Liver (tissue), 9 donors: ENCODE measurements around the gene DIP2C. TPM values are rescaled to one million over a fixed set of nuclear protein-coding genes. Genes with fewer than 3 reads are reported as not detected.
A peak's percentile ranks its signal among the peaks of the same experiment; 100 is the strongest.
"Not testable (repeated sequence)": the region's sequence is repeated elsewhere in the genome, so short reads cannot be mapped to it uniquely, and the experiment has no call there.

ENCODE experiments used
- DNase-seq: peaks from one replicate; pipeline ENCODE4 v3.0.0-alpha.2; 2017; ENCODE audit warnings: low spot score
- H3K27ac ChIP-seq, 2 donors: one replicate each; pipeline ENCODE4 v1.7.0; 2013; ENCODE audit warnings: inconsistent platforms in 2 of 2, low read length in 2 of 2, control low read depth in 1 of 2, low read depth in 1 of 2, mild to moderate bottlenecking in 1 of 2
- H3K27me3 ChIP-seq, 4 donors: one replicate each; pipeline versions ENCODE4 v1.6.1 to v1.7.0; 2013; ENCODE audit warnings: low read length in 3 of 4, inconsistent platforms in 1 of 4, mild to moderate bottlenecking in 1 of 4, moderate library complexity in 1 of 4; ENCODE audit not compliant: control insufficient read depth in 4 of 4, insufficient read depth in 4 of 4
- H3K36me3 ChIP-seq, 4 donors: one replicate each; pipeline versions ENCODE4 v1.6.1 to v1.7.0; 2013; ENCODE audit warnings: low read length in 3 of 4, mild to moderate bottlenecking in 3 of 4, low read depth in 1 of 4, moderate library complexity in 1 of 4; ENCODE audit not compliant: control insufficient read depth in 4 of 4, insufficient read depth in 3 of 4
- H3K4me1 ChIP-seq, 4 donors: one replicate each; pipeline versions ENCODE4 v1.6.1 to v1.7.0; 2013; ENCODE audit warnings: low read length in 3 of 4, mild to moderate bottlenecking in 3 of 4, moderate library complexity in 1 of 4; ENCODE audit not compliant: control insufficient read depth in 4 of 4, insufficient read depth in 4 of 4
- H3K4me3 ChIP-seq, 3 donors: one replicate each; pipeline versions ENCODE4 v1.6.1 to v1.7.0; 2013; ENCODE audit warnings: low read length in 3 of 3, control low read depth in 1 of 3, low read depth in 1 of 3, mild to moderate bottlenecking in 1 of 3
- H3K9ac ChIP-seq, 2 donors: one replicate each; pipeline ENCODE4 v1.7.0; 2013; ENCODE audit warnings: low read length in 2 of 2, mild to moderate bottlenecking in 2 of 2, moderate library complexity in 2 of 2, control low read depth in 1 of 2, low read depth in 1 of 2
- H3K9me3 ChIP-seq, 4 donors: one replicate each; pipeline versions ENCODE4 v1.6.1 to v1.7.0; 2013; ENCODE audit warnings: low read length in 3 of 4; ENCODE audit not compliant: control insufficient read depth in 4 of 4
- ATF3 ChIP-seq: IDR thresholded peaks from 2 replicates; pipeline ENCODE4 v1.6.1; 2016; ENCODE audit warnings: antibody characterized with exemption
- CTCF ChIP-seq: fragments of 150-350 bp; IDR thresholded peaks from 2 replicates; pipeline ENCODE4 v1.5.1; 2017; ENCODE audit warnings: improper control_type of control experiment, low read depth, low read length; ENCODE audit not compliant: missing input control
- FOXA1 ChIP-seq: IDR thresholded peaks from 2 replicates; pipeline ENCODE4 v1.6.1; 2016; ENCODE audit warnings: antibody characterized with exemption
- FOXA2 ChIP-seq: IDR thresholded peaks from 2 replicates; pipeline ENCODE4 v1.6.1; 2016; ENCODE audit warnings: antibody characterized with exemption
- GABPA ChIP-seq, 2 donors: IDR thresholded peaks in 1 of 2; conservative IDR thresholded peaks in 1 of 2; 2 replicates each; pipeline ENCODE4 v1.6.1; 2016; ENCODE audit warnings: antibody characterized with exemption in 2 of 2, mild to moderate bottlenecking in 1 of 2, moderate library complexity in 1 of 2
- HNF4A ChIP-seq, 2 donors: conservative IDR thresholded peaks; 2 replicates each; pipeline ENCODE4 v1.6.1; 2016; ENCODE audit warnings: antibody characterized with exemption in 2 of 2, mild to moderate bottlenecking in 2 of 2
- HNF4G ChIP-seq: IDR thresholded peaks from 2 replicates; pipeline ENCODE4 v1.6.1; 2016; ENCODE audit warnings: antibody characterized with exemption
- JUND ChIP-seq, 2 donors: IDR thresholded peaks; 2 replicates each; pipeline ENCODE4 v1.6.1; 2016; ENCODE audit warnings: antibody characterized with exemption in 2 of 2
- MAX ChIP-seq: IDR thresholded peaks from 2 replicates; pipeline ENCODE4 v1.6.1; 2016; ENCODE audit warnings: antibody characterized with exemption
- RAD21 ChIP-seq, 2 donors: IDR thresholded peaks; 2 replicates each; pipeline ENCODE4 v1.6.1; 2016; ENCODE audit warnings: antibody characterized with exemption in 2 of 2, mild to moderate bottlenecking in 2 of 2
- REST ChIP-seq: IDR thresholded peaks from 2 replicates; pipeline ENCODE4 v1.6.1; 2016; ENCODE audit warnings: antibody characterized with exemption, mild to moderate bottlenecking
- RXRA ChIP-seq, 2 donors: IDR thresholded peaks; 2 replicates each; pipeline ENCODE4 v1.6.1; 2017 to 2018; ENCODE audit warnings: antibody characterized with exemption in 2 of 2, mild to moderate bottlenecking in 1 of 2
- SP1 ChIP-seq: IDR thresholded peaks from 2 replicates; pipeline ENCODE4 v1.6.1; 2018; ENCODE audit warnings: antibody characterized with exemption, mild to moderate bottlenecking
- TAF1 ChIP-seq: conservative IDR thresholded peaks from 2 replicates; pipeline ENCODE4 v1.6.1; 2016; ENCODE audit warnings: antibody characterized with exemption, mild to moderate bottlenecking
- YY1 ChIP-seq: IDR thresholded peaks from 2 replicates; pipeline ENCODE4 v1.6.1; 2016; ENCODE audit warnings: antibody characterized with exemption, mild to moderate bottlenecking
- whole genome bisulfite sequencing: extraction: QIAGEN DNeasy Blood & Tissue Kit; methylation state at CpG from one replicate; pipeline ENCODE4 v1.1.7; 2013; 5-methylcytosine and 5-hydroxymethylcytosine counted together
- polyA plus RNA-seq, 2 donors: library from polyadenylated mRNA; stranded (reverse) in 1 of 2; unstranded in 1 of 2; fragments of 200-250 nt in 1 of 2; fragments of >200 nt in 1 of 2; fragmentation: Nextera tagmentation in 1 of 2; extraction: Ambion mirVana in 1 of 2; gene quantifications; one replicate each; pipeline versions ENCODE4 v1.2.1 to v1.2.3, GENCODE V29; 2013 to 2015
- total RNA-seq, 2 donors: library from RNA; depleted of rRNA; stranded (reverse); fragments of >200 nt; gene quantifications; one replicate each; pipeline ENCODE4 v1.2.3, GENCODE V29; 2014
- donor health status: healthy.
- donor health status: healthy.
- donor health status: healthy.
- donor health status: healthy.
- donor health status: healthy.

Gene DIP2C
- total and polyA plus RNA-seq, 4 donors = 4.2 to 12.2 (median 5.7) TPM

GRCh38 chr10:657816-658350 lies 31.6 kb downstream of the DIP2C start:
- not testable (repeated sequence) for DNase-seq, H3K36me3 ChIP-seq, H3K27ac ChIP-seq, H3K4me3 ChIP-seq, H3K27me3 ChIP-seq, H3K9ac ChIP-seq, H3K9me3 ChIP-seq
- peaks cover 0 to 14% (median 6%) of the 10 kb centered on the region in 4 donors for H3K4me1 ChIP-seq
- TF ChIP-seq HNF4A (conservative IDR thresholded peaks at IDR 0.05) = peak; percentile 38 to 66
- WGBS = 90% methylated on average over 9 of the region's 11 CpGs

GRCh38 chr10:656883-657282 lies 32.6 kb downstream of the DIP2C start:
- no peak for DNase-seq
- WGBS = 74% methylated on average over 5 of the region's 5 CpGs

GRCh38 chr10:655184-655583 lies 34.3 kb downstream of the DIP2C start:
- TF ChIP-seq FOXA2 = no peak
- no peak for TF ChIP-seq YY1
- TF ChIP-seq RAD21 (IDR thresholded peaks at IDR 0.05) = no peak
- no peak for TF ChIP-seq GABPA (IDR thresholded peaks at IDR 0.05 in 1 of 2, conservative IDR thresholded peaks at IDR 0.05 in 1 of 2)
- no peak for TF ChIP-seq JUND (IDR thresholded peaks at IDR 0.05)
- TF ChIP-seq HNF4A (conservative IDR thresholded peaks at IDR 0.05) = no peak
- no peak for TF ChIP-seq FOXA1
- no peak for TF ChIP-seq RXRA (IDR thresholded peaks at IDR 0.05)
- TF ChIP-seq CTCF = no peak
- H3K4me1 ChIP-seq = peaks cover 0 to 9% (median 2%) of the 10 kb centered on the region in 4 donors
- no peaks in the 10 kb centered on the region for H3K9me3 ChIP-seq
- no peak overlapping the region for H3K27ac ChIP-seq
- no peak overlapping the region for H3K4me3 ChIP-seq
- no peaks in the 10 kb centered on the region for H3K36me3 ChIP-seq
- no peak for DNase-seq
- no peak overlapping the region for H3K9ac ChIP-seq
- no peaks in the 10 kb centered on the region for H3K27me3 ChIP-seq
- 96% methylated on average over 8 of the region's 8 CpGs for WGBS

More at GRCh38 chr10:656883-657282, 32.6 kb downstream of the DIP2C start:
- no peak for TF ChIP-seq TAF1
- TF ChIP-seq HNF4A (conservative IDR thresholded peaks at IDR 0.05) = peak; percentile 18 to 51
- Histone ChIP-seq H3K9ac (no peak overlapping the region), H3K4me3 (no peak overlapping the region), H3K36me3 (no peaks in the 10 kb centered on the region), H3K9me3 (no peaks in the 10 kb centered on the region), H3K27ac (no peak overlapping the region), H3K4me1 (peaks cover 0 to 9% (median 5%) of the 10 kb centered on the region in 4 donors), H3K27me3 (no peaks in the 10 kb centered on the region)

- Histone ChIP-seq H3K4me1 (peaks cover 0 to 9% (median 2%) of the 10 kb centered on the region in 4 donors), H3K4me3 (no peak overlapping the region), H3K9ac (no peak overlapping the region), H3K36me3 (no peaks in the 10 kb centered on the region), H3K9me3 (no peaks in the 10 kb centered on the region), H3K27ac (no peak overlapping the region), H3K27me3 (no peaks in the 10 kb centered on the region)
- no peak for DNase-seq
- WGBS = 95% methylated on average over 6 of the region's 6 CpGs
- TF ChIP-seq HNF4A (conservative IDR thresholded peaks at IDR 0.05) (no peak), ATF3 (no peak), TAF1 (no peak), MAX (no peak), FOXA2 (no peak), HNF4G (no peak), RXRA (IDR thresholded peaks at IDR 0.05) (no peak), REST (no peak), JUND (IDR thresholded peaks at IDR 0.05) (no peak), CTCF (no peak), SP1 (no peak), RAD21 (IDR thresholded peaks at IDR 0.05) (no peak), GABPA (IDR thresholded peaks at IDR 0.05 in 1 of 2, conservative IDR thresholded peaks at IDR 0.05 in 1 of 2) (no peak)
Observed at GRCh38 chr10:654647-654996, 34.8 kb downstream of the DIP2C start.
